Left renal pelvis (tissue), 4 donors: ENCODE data around the gene ATPAF1. TPM values are rescaled to one million over a fixed set of nuclear protein-coding genes. Genes with fewer than 3 reads are reported as not detected.
"Not testable (repeated sequence)": the region's sequence is repeated elsewhere in the genome, so short reads cannot be mapped to it uniquely, and the experiment has no call there.

ENCODE experiments used
- DNase-seq, 4 donors: peaks; one replicate each; pipeline ENCODE4 v3.0.0-alpha.2; 2013; ENCODE audit warnings: low read depth in 4 of 4, low spot score in 3 of 4
- polyA plus RNA-seq, 4 donors: library from polyadenylated mRNA; unstranded; fragments of 120-200 nt; gene quantifications; one replicate each; pipeline ENCODE4 v1.2.1, GENCODE V29; 2013; ENCODE audit not compliant: insufficient read length in 4 of 4

Gene ATPAF1
- polyA plus RNA-seq, 4 donors = 55.7 to 118 (median 99.4) TPM

DNA sequence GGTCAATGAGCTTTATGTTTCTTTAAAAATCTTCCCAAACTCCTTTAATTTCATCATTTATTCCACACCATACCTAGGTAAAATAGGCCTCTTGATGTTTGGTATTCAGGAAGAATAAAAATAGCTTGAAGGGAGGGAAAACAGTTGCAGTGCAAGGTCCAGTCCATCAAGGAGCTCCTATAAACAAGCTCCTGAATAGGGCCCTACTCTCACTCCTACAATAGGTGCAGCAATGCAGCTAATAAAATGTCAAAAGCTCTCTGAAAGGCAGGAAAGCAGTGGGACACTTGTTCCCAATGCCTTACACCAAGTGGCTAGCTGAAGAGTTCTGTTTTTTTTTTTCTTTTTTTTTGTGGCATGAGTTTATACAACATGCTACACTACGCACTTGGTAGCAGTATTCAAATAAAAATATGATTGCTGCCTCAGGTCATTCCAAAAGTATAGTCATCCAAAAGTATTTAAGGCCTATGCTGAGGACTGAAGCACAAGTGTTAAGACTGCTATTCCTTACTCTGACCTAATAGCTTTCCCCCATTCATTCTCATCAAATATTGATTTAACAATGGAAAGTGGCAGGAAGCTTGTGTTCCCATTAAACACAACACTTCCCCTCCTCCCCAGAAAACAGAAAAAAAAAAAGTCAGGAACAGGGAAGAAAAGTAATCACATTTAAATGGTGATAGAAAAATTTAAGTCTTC is 13.3 kb upstream of the ATPAF1 start:
- DNase-seq = no peak

GRCh38 chr1:46679789-46680573 is 11.8 kb upstream of the ATPAF1 start:
- no peak for DNase-seq

DNA sequence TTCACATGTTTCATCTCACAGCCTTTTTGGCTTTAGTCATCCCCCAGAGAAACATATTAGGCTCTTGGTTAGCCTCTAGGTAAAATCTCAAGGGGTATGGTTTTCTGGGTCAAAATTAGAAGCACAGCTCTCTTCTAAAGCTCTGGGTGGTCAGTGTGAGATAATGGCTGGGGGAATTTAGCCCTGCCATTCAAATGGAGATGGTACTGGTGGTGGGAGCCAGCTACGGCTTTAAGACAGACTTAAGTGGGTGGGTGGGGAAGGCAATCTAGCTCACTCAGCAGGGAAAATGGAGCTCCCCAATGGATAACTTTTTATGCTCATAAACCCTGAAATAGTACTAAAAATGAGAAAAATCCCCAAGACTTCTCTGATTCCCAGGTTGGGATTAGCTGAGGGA is 9.2 kb upstream of the ATPAF1 start:
- DNase-seq = no peak

DNA sequence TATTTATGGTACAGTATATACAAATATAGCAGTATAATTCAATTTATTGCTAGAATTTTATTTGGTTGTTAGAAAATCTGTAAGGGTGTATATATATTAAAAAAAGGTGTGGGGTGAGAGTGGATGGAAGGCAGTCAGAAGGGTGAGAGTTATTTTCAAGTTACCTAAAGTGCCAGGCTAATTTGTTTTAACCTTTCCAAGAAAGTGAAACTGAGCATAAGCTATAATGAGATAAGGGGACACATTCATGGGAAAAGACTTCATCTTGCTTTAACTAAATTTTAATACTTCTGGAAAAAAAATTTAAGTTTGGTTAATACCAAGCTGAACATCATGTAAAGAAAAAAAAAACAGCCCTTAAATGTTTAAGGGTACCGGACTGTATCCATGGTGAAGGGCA is 8.4 kb upstream of the ATPAF1 start:
- DNase-seq = no peak

DNA sequence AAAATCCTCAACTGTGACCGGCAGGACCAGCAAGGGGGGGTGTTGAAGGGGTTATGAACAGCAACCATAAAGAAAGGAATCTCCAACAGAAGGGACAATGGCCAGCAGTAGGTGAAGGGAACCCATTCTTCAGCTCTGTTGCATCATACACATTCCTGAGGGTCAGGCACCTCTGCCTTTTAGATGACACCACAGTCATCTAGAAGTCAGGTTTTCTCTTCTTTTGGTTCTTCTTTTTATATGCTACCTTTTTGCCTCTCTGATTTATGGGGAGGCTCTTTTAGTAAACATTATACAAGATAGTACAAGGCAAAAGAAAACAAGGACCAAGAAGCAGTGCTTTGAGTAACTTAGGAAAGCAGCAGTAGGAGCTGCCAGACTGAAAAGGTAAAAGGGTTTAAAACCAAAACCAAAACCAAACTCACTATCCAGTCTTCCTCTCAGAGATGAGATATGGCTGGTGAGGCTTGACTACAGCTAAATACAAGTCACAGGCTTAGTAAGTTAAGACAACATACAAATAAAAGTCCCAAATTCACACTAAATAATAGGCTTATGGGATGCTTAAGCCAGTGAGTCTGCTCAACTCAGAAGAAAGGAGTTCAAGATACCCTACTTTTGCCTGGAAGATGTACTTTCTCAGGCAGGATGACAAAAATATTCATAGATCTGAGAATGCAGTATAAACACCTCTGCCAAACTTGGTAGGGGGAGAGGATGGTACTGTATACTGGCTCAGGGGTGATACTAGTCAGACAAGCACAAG is 7.6 kb upstream of the ATPAF1 start:
- no peak for DNase-seq

GRCh38 chr1:46673749-46674182 is 5.6 kb upstream of the ATPAF1 start:
- DNase-seq = no peak

GRCh38 chr1:46672696-46673095 is 4.5 kb upstream of the ATPAF1 start:
- no peak for DNase-seq

DNA sequence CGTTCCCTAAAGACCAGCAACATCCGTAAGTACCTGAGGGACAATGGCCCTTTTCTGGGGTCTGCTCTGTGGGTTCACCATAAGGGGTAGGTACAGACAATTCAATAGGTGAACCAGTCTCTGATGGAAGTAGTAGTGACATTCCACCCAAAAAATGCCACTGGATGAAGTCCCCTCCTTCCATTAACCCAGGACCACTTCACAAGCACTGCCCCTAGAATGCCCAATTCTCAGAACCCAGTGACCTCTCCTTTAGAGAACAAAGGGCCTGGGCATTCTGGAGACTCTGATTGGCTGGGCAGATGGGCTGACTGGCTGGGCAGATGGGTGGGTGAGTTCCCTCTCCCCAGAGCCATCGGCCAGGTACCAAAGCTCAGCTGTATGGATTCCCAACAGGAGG is 3.4 kb upstream of the ATPAF1 start, which contains the start of gene TEX38:
TSS of gene TEX38 (plus strand) at position 301 of the 400 bp plus-strand sequence. CDS start at position 382, 81 bp downstream.
- DNase-seq = no peak

DNA sequence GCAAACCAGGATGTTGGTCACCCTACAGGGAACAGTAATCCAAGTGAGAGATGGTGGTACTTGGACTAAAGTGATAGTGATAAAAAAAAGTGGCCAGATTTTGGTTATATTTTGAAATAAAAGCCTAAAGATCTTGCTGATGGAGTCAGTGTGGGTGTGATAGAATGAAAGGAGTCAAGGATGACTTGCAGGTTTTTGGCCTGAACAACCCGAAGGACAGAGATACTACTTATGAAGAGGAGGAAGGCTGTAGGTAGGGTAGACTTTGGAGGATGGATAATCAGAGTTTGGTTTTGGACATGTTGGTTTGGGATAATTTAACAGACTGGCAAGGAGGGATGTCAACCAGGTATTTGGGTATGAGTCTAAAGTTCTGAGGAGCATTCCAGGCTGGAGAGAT is 2.0 kb upstream of the ATPAF1 start:
- no peak for DNase-seq

- no peak for DNase-seq
Measured at GRCh38 chr1:46665983-46666382, 2.2 kb downstream of the ATPAF1 start.

DNA sequence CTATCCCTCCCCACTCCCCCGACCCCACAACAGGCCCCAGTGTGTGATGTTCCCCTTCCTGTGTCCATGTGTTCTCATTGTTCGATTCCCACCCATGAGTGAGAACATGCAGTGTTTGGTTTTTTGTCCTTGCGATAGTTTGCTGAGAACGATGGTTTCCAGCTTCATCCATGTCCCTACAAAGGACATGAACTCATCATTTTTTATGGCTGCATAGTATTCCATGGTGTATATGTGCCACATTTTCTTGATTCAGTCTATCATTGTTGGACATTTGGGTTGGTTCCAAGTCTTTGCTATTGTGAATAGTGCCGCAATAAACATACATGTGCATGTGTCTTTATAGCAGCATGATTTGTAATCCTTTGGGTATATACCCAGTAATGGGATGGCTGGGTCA is 5.2 kb downstream of the ATPAF1 start:
- DNase-seq = not testable (repeated sequence)

GRCh38 chr1:46660116-46660515 is 8.0 kb downstream of the ATPAF1 start:
- not testable (repeated sequence) for DNase-seq

- DNase-seq = no peak
Measured at GRCh38 chr1:46659307-46659870, 8.8 kb downstream of the ATPAF1 start.

DNA sequence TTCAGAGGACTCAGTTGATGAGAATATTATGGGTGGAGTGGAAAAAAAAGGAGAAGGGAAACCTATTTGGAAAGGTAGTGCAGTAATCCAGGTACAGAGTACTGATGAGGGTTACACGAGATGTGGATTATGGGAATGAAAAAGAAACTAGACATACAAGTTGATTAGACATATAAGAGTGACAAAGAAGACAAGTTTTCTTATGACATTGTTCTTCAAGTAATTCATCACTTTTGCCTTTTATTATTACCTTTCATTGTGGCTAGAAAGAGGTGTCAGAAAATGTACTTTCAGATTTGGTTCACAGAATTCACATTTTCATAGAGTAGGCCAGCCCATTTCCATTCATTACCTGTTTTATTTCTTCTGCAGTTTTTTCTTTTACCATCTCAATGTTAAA is 10.4 kb downstream of the ATPAF1 start:
- no peak for DNase-seq

- no peak for DNase-seq
Measured at GRCh38 chr1:46656643-46657042, 11.5 kb downstream of the ATPAF1 start.

DNA sequence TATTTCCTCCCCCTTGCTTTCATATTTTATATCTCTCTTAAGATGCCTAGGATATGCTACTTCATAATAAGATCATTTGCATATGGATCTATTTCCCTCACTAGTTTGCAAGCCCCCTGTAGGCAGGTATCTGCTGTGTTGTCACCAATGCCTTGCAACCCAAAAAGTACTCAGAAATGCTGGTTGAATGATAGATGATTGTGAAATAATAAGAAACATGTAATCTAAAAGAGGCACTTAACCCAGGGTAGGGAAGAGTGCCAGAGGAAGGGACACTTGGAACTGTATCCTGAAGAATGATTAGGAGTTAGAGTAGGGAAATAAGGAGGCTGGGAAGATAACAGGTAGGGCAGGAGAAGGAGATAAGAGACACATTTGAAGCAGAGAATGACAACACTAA is 12.3 kb downstream of the ATPAF1 start:
- no peak for DNase-seq

- not testable (repeated sequence) for DNase-seq
Measured at GRCh38 chr1:46654698-46655097, 13.5 kb downstream of the ATPAF1 start.

- no peak for DNase-seq
Measured at GRCh38 chr1:46654012-46654411, 14.2 kb downstream of the ATPAF1 start.

DNA sequence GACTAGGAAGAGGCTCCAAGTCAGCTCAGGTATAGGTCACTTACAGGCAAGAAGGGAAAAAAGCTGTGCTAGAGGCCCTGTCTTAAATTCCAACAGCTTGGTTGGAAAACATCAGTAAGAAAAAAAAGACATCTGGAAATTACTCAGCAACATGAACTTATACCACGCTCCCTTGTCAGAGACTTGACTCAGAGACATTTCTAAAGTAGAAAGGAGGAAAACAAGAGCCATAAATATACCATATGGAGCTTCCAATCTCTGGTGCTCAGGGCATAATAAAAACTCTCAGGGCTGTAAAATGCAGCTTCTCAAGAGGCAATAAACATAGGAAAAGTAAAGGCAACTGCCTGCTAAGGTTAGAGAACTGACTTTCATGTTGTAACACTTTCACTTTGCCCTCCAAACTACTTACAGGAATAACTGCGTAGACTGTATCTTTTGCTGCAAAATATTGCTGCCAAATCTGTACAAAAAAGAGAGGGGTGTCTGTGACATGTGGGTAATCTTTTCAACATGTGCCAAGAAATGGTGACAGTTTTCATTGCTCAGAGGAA is 14.7 kb downstream of the ATPAF1 start:
- peak in 1 of 4 donors; percentile 36 for DNase-seq

DNA sequence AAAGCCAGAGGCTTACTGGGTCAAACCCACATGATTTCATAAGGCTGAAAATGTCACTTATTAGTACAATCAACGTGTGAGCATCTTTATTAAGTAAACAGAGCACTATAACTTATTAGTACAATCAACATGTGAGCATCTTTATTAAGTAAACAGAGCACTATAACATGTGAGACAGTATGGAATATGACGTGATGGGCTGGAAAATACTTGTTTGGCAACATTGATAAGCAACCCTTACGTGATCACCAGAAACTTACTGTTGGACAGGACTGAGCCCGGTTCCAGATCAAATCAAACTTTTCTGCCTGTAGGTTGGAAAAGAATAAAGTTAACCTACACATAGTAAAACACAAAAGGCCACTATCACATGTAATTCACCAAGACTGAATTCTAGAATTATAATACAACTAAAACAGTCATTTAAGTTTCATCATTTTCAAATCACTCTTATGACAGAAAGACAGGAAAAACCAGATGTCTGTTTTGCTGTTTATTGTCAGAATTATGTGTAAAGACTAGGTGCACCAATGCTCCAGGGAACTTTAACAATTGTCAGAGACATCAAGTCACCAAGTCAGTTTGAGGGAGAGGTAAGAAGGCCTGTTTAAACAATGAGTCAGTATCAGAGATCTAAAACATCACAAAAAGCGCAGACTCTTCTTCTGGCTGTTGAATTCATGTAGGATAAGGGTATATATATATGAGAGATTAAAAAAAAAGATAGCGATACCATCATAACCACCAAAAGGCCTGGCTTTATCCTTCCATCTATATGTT is 15.7 kb downstream of the ATPAF1 start:
- no peak for DNase-seq
